Measurements from ENCODE around the gene REST.

DNA sequence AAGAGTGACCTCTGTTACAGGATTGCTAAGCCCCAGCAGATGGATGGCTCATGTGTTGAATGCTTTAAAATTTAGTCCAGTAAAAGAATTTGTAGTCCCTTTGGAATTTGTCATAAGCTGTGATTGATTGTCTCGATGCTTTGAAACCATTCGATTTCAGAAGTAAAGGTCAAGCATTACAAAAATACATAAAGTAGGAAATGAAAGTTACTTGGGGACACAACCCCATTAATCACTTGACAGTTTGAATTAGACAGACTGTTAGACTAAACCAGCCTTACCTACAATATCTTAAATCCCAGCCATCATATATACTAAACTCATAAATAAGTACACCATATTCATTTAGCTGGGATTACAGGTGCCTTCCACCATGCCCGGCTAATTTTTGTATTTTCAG lies 6.6 kb downstream of the REST start:
- no peak for TF ChIP-seq CTCF (IDR thresholded peaks at IDR 0.05; ENCODE audit: insufficient read depth, low read depth, low read length)
- TF ChIP-seq EZH2 (IDR thresholded peaks at IDR 0.05; ENCODE audit: insufficient read depth, low read length), result no peak

All from astrocyte (in vitro differentiated cells and primary cell).